Dendritic cell treated with granulocyte-macrophage colony-stimulating factor and Interleukin-4, amounts not matched to agents 40 ng/mL and 50 ng/mL, for 4 days (primary cell): ENCODE results near the gene AATF.

Experiments
- H3K27ac Mint-ChIP-seq: one replicate; pipeline ENCODE4 v1.8.0; 2022; ENCODE audit warnings: mild to moderate bottlenecking, mixed read lengths
- H3K27me3 Mint-ChIP-seq: one replicate; pipeline ENCODE4 v1.8.0; 2022; ENCODE audit warnings: mild to moderate bottlenecking, mixed read lengths
- H3K36me3 Mint-ChIP-seq: one replicate; pipeline ENCODE4 v1.8.0; 2022; ENCODE audit warnings: low read depth, mixed read lengths
- H3K4me1 Mint-ChIP-seq: one replicate; pipeline ENCODE4 v1.8.0; 2022; ENCODE audit warnings: low read depth, mixed read lengths
- H3K4me3 Mint-ChIP-seq: one replicate; pipeline ENCODE4 v1.8.0; 2022; ENCODE audit warnings: mild to moderate bottlenecking, moderate library complexity, mixed read lengths
- H3K9me3 Mint-ChIP-seq: one replicate; pipeline ENCODE4 v1.8.0; 2022; ENCODE audit warnings: mixed read lengths
- intact Hi-C: fragments of 100-400 bp; cut with micrococcal nuclease; formaldehyde crosslinking; loops from one replicate; pipeline ENCODE4 v1.15.0; 2022

Gene AATF

DNA sequence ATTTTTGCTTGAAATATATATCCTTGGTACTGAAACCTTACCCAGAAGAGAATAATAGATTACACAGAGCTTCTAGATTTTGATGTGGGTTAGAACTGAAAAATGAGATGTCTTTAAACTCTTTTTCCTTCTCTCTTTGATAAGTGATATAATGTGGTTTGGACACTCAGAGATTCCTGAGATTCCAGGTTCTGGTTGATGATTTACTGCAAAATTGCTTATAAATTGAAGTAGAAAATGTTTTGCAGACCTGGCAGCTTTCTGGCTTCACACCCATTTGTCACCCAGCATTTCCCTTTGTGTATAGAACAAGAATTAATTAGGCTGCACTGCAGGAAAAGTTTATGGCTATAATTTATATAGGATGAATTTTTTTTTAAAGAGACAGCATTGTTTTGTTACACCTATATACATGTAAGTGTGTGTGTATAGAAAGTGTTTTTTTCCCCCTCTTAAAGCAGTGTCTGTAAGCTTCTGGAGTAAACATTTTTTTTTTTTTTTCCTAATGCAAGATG lies 23.5 kb downstream of the AATF start:
- Mint-ChIP-seq H3K27me3 (no peaks in the 10 kb centered on the region), H3K36me3 (peaks cover 46% of the 10 kb centered on the region), H3K4me3 (no peak overlapping the region), H3K4me1 (no peaks in the 10 kb centered on the region), H3K9me3 (no peaks in the 10 kb centered on the region), H3K27ac (no peak overlapping the region)
- intact Hi-C loops, result no loop called here

DNA sequence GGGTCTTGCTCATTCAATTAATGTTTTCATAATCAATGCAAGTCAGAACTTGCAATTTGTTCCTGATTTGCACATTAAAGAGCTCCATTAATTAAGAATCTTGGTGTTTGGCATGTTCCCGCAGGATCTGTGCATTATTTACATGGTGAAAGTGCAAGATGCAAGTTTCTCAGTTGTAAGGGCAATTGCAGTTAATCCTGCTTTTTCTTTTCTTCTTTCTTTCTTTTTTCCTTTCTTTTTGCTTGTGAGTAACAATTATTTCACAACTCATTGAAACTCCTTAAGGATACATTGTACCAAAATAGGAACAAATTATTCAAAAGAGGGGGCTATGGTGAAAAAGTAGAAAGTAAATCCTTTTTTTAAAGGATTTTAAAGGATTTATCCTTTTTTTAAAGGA lies 24.2 kb downstream of the AATF start:
- intact Hi-C loops, result no loop called here
- Mint-ChIP-seq H3K36me3 (peaks cover 41% of the 10 kb centered on the region), H3K4me3 (no peak overlapping the region), H3K4me1 (no peaks in the 10 kb centered on the region), H3K27ac (no peak overlapping the region), H3K27me3 (no peaks in the 10 kb centered on the region), H3K9me3 (no peaks in the 10 kb centered on the region)

DNA sequence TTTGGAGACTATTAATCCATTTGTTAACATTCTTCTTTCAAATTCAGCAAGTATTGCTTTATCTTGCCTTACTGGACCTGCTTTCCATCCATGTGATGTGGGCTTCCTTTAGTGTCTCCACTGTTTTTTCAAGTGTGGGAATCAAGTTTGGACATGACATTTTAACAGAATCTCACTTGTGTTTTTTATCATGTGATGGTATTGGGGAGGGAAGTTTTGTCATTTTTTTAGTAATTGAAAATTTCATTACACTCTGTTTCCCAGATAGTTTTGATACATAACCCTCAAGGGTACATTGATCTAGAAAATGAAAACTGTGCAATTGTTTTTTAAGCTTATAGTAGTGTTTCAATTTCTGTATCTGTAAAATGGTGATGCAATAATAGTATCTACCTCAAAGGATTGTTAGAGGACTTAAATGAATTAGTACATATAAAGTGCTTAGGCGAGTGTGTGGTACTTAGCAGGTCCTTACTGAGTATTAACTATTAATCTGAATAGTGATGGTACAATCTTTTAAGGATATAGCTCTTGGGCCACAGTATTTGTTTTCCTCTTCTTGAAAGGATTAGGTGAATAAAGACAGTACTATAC lies 27.3 kb downstream of the AATF start:
- intact Hi-C loops, result no loop called here
- Mint-ChIP-seq H3K4me3 (no peak overlapping the region), H3K36me3 (peaks cover 20% of the 10 kb centered on the region), H3K9me3 (no peaks in the 10 kb centered on the region), H3K27ac (no peak overlapping the region), H3K4me1 (no peaks in the 10 kb centered on the region), H3K27me3 (no peaks in the 10 kb centered on the region)

DNA sequence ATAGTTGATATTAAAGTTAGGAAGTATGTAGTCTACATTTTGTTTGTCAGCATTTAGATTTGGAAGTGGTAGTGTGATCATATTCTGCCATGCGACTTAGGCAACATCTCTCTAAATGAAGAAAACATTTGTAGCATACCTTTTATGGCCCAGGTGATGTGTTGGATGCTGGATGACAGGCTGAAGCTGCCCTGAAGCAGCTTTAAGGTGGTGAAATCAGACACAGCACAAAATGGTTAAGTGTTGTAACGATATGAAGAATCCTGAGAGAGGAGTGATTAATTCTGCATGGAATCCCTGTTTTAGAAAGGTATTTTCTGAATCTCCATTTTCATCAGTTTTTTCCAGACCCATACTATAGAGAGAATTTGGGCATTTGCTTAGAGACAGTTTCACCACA lies 28.3 kb downstream of the AATF start:
- Mint-ChIP-seq H3K4me1 (peaks cover 9% of the 10 kb centered on the region), H3K27ac (no peak overlapping the region), H3K4me3 (no peak overlapping the region), H3K27me3 (no peaks in the 10 kb centered on the region), H3K9me3 (no peaks in the 10 kb centered on the region), H3K36me3 (peaks cover 27% of the 10 kb centered on the region)
- intact Hi-C loops, result no loop called here

DNA sequence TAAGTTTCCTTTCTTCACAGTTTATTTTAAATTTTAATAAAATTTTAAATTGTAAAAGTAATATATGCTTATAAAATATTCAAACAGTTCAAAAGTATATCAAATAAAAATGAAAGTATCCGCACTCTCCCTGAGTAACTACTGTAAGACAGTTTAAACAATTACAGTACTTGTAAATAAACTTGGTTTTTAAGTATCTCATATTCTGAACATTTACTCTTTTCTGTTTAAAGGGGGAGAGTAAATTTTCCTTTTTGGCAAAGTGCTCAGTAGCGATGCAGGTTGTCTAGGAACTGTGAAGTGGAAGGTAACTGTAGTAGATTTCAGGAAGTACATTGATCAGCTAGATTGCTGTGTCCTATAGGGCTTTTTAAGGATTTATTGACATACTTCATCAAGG lies 28.8 kb downstream of the AATF start:
- intact Hi-C loops, result no loop called here
- H3K4me1 Mint-ChIP-seq, result peaks cover 9% of the 10 kb centered on the region
- no peak overlapping the region for H3K27ac Mint-ChIP-seq
- no peak overlapping the region for H3K4me3 Mint-ChIP-seq
- no peaks in the 10 kb centered on the region for H3K9me3 Mint-ChIP-seq
- H3K36me3 Mint-ChIP-seq, result peaks cover 30% of the 10 kb centered on the region
- no peaks in the 10 kb centered on the region for H3K27me3 Mint-ChIP-seq

DNA sequence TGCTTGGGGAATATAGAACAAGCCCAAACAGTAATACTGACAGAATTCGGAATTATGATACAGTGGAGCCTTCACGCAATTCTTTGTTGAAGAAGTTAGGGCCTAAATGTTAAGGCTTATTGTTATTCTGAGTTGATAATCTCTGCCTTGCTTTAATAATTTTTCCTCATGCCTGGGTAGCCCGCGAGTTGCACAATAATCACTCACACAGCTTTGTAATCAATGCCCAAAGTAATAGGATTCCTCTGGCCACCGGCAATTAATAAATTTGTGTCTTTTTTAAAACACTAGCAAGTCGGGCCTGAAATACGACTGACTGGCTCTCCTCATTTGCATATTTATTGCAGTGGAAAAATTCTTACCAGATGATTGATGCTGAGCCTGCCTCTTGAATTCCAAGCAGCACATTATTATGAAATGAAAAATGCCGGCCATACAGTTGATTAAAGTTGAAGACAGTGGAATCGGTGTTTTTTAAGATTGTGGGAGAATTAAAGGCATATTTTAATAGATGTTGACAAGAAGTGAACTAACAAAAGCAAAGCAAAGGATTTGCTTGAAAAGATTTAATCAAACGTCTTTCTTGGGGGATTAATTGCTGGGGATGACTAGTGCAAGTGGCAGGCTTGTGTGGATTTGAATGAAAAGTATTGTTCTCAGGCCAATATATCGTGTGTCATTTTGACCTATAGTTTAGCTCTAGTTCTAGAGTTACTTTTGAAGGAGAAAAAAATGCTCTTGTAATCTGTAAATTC lies 30.2 kb downstream of the AATF start:
- no peaks in the 10 kb centered on the region for H3K27me3 Mint-ChIP-seq
- H3K27ac Mint-ChIP-seq, result no peak overlapping the region
- H3K4me3 Mint-ChIP-seq, result no peak overlapping the region
- peaks cover 9% of the 10 kb centered on the region for H3K4me1 Mint-ChIP-seq
- intact Hi-C loops, result no loop called here
- H3K36me3 Mint-ChIP-seq, result peaks cover 35% of the 10 kb centered on the region
- H3K9me3 Mint-ChIP-seq, result no peaks in the 10 kb centered on the region

DNA sequence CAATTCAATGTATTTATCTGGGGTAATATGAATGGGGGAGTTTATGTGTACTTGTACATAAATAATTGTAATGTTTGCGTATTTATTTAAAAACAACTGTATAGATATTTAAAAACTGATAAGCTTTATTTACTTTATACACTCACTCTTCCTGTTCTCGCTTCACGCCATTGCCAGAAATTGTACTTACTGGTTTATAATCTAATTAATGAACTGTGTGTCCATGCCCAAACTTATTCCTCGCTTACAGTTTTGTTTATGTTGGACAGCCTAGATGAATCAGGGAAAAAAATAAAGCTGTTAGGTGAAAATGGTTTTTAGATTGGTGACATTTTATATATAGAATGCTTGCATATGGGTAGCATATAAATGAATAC lies 30.8 kb downstream of the AATF start:
- no peak overlapping the region for H3K27ac Mint-ChIP-seq
- H3K4me1 Mint-ChIP-seq, result peaks cover 9% of the 10 kb centered on the region
- no peaks in the 10 kb centered on the region for H3K27me3 Mint-ChIP-seq
- intact Hi-C loops, result no loop called here
- H3K36me3 Mint-ChIP-seq, result peaks cover 41% of the 10 kb centered on the region
- H3K9me3 Mint-ChIP-seq, result no peaks in the 10 kb centered on the region
- H3K4me3 Mint-ChIP-seq, result no peak overlapping the region

DNA sequence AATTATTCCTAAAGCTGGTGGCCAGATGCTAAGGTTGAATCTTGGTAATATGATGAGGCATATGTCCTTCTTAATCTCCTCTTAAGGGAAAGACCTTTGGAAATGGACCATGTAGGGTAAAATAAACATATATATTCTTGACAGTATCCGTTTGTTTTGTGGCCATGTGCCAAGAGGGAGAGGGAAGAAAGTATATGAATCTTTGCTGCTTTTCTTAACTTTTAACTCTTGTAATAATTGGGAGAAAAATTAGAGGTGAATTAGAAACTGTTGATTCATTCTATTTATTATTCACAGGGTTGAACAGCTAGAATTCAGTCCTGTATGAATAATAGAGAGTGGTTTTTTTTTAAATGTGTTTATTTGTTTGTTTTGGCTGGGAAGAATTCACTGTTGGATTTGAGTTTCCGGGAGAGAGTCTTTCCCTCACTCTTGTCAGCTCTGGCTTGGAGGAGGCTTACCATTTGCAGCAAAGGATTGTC lies 31.6 kb downstream of the AATF start:
- Mint-ChIP-seq H3K27me3 (no peaks in the 10 kb centered on the region), H3K4me1 (peaks cover 9% of the 10 kb centered on the region), H3K9me3 (no peaks in the 10 kb centered on the region), H3K27ac (no peak overlapping the region), H3K4me3 (no peak overlapping the region), H3K36me3 (peaks cover 47% of the 10 kb centered on the region)
- intact Hi-C loops, result no loop called here

DNA sequence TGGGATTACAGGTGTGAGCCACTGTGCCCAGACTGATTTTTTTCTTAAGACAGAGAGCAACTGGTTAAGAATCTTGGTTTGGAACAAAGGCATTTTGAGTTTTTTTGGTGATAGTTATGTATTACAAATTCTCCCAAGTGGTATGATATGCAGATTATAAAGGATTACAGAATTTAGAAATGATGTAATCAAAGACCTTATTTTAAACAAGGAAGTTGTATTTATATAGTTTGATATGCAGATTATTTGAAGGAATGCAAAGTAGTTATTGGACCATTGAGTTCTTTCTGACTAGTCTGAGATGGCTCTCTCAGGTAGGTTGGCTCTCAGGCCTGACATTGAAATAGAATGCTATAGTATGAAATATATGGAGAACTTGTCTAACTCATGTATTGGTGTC lies 34.9 kb downstream of the AATF start:
- no peak overlapping the region for H3K4me3 Mint-ChIP-seq
- H3K36me3 Mint-ChIP-seq, result peaks cover 71% of the 10 kb centered on the region
- no peak overlapping the region for H3K27ac Mint-ChIP-seq
- peaks cover 9% of the 10 kb centered on the region for H3K4me1 Mint-ChIP-seq
- no peaks in the 10 kb centered on the region for H3K9me3 Mint-ChIP-seq
- intact Hi-C loops, result no loop called here
- no peaks in the 10 kb centered on the region for H3K27me3 Mint-ChIP-seq

DNA sequence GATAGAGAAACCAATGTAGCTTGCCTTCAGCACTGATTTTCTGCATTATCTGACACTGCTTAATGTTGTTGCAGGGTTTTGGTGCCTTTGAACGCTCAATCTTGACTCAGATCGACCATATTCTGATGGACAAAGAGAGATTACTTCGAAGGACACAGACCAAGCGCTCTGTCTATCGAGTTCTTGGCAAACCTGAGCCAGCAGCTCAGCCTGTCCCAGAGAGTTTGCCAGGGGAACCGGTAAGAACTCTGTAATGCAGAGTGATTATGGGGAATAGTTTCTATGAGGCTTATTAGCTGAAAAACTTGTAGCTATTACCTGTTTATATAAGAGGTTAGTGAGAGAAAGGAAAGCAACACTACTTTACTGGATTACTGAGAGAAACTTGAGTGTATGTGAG lies 40.4 kb downstream of the AATF start:
- Mint-ChIP-seq H3K9me3 (no peaks in the 10 kb centered on the region), H3K4me1 (no peaks in the 10 kb centered on the region), H3K4me3 (no peak overlapping the region), H3K27ac (no peak overlapping the region), H3K27me3 (no peaks in the 10 kb centered on the region), H3K36me3 (peaks cover 87% of the 10 kb centered on the region)
- intact Hi-C loops, result no loop called here

DNA sequence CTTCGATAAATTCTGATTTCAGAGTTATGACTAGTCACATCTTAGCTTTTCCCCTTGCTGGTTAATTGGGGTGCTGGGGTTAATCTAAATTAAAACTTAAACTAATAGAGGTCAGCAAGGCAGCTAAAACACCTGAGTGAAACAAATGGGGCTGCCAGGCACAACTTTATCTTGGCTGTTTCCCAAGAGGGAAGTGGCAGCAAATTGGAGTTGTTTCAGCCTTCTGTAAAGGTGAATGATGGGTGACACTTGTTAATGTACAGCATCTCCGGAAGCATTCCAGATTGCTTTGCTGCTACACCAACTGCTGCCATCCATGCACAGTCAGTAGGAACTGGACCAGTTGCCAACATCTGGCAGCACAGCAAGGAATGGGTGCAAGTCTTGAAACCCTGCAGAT lies 43.9 kb downstream of the AATF start:
- H3K36me3 Mint-ChIP-seq, result peaks cover 86% of the 10 kb centered on the region
- intact Hi-C loops, result no loop called here
- H3K27me3 Mint-ChIP-seq, result no peaks in the 10 kb centered on the region
- no peaks in the 10 kb centered on the region for H3K9me3 Mint-ChIP-seq
- H3K27ac Mint-ChIP-seq, result no peak overlapping the region
- H3K4me3 Mint-ChIP-seq, result no peak overlapping the region
- no peaks in the 10 kb centered on the region for H3K4me1 Mint-ChIP-seq

DNA sequence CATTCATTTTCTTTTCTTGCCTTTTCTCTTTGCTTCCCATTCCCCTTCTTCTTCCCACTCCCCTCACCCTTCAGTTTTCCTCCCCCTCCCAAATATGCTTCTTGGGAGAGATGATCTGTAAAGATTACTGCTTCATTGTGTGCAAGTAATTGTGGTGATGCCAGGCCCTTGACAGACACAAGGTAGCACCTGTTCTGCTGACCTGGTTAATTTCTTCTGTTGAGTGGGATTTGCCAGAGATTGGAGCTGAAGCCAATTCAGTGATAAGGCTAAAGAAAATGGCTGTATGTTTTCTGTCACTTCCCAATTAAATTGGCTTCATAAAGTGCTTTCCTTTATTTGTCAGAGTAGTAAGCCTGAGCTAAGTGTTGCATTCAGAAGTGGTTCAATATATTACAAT lies 44.5 kb downstream of the AATF start:
- Mint-ChIP-seq H3K9me3 (no peaks in the 10 kb centered on the region), H3K27ac (no peak overlapping the region), H3K4me1 (no peaks in the 10 kb centered on the region), H3K4me3 (no peak overlapping the region), H3K36me3 (peaks cover 87% of the 10 kb centered on the region), H3K27me3 (no peaks in the 10 kb centered on the region)
- intact Hi-C loops, result no loop called here

DNA sequence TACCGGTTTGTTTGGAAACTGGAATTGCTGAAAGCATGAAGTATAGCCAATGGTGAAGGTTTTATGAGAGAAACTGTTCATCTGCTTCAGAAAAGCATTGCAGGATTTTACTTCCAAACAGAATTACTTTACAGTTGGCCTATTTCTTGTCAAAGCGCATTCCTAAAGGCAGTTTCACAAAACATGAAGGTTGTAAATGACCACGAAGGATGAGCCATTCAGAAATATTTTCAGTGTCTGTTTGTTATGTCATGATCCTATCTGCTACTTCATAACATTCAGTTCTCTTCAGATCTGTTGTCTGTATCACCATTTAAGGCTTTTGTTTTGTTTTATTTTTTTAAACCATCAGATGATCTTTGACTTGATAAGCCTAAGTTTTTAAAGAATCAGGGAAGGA lies 45.7 kb downstream of the AATF start:
- H3K9me3 Mint-ChIP-seq, result peaks cover 2% of the 10 kb centered on the region
- H3K4me1 Mint-ChIP-seq, result peaks cover 2% of the 10 kb centered on the region
- no peaks in the 10 kb centered on the region for H3K27me3 Mint-ChIP-seq
- peaks cover 78% of the 10 kb centered on the region for H3K36me3 Mint-ChIP-seq
- no peak overlapping the region for H3K27ac Mint-ChIP-seq
- H3K4me3 Mint-ChIP-seq, result no peak overlapping the region
- intact Hi-C loops, result no loop called here

DNA sequence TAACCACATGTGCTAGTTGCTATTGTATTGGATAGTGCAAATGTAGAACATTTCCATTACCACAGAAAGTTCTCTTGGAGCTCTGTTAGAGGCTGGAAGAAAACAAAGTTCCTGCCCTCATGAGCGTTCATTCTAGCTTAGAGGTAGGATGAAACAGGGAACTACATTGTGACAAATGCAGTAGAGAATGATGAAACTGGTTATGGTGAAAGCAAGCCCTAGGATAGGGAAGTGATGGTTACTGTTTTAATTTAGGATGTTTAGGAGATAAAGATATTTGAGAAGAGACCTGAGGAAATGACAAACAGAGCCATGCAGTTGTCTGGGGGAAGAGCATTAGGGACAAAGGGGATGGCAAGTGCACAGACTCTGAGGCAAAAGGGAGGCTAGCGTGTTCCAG lies 50.7 kb downstream of the AATF start:
- Mint-ChIP-seq H3K36me3 (peaks cover 81% of the 10 kb centered on the region), H3K27ac (peak overlapping the region; percentile 12), H3K9me3 (peaks cover 23% of the 10 kb centered on the region), H3K27me3 (no peaks in the 10 kb centered on the region), H3K4me1 (peaks cover 9% of the 10 kb centered on the region), H3K4me3 (no peak overlapping the region)
- intact Hi-C loops, result no loop called here

DNA sequence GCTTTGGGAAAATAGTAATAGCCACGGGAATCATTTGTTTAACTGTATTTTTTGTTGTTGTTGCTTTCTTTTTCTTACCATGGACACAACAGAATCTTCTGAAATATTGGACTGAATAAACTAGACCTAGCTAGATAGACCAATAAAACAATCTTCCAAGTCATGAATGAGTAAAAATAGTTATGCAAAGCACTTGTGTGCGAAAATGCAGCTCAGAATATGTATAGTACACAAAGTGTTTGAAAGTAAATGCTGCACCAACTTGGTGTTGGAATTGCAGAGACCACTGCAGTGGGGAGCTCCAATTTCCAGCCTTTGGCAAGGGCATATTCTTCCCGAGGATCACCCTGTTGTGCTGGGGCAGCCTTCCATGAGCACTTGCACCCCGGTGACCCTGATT lies 68.0 kb downstream of the AATF start:
- no peak overlapping the region for H3K27ac Mint-ChIP-seq

More for the DNA sequence above, 68.0 kb downstream of the AATF start:
- H3K4me1 Mint-ChIP-seq, result peaks cover 6% of the 10 kb centered on the region
- H3K4me3 Mint-ChIP-seq, result no peak overlapping the region
- no peaks in the 10 kb centered on the region for H3K27me3 Mint-ChIP-seq
- intact Hi-C loops, result no loop called here
- H3K36me3 Mint-ChIP-seq, result peaks cover 61% of the 10 kb centered on the region
- H3K9me3 Mint-ChIP-seq, result no peaks in the 10 kb centered on the region
